C4-2B (cell line): ENCODE results near the gene TMTC2.

Experiments used
- H3K27ac ChIP-seq: fragments of 450-650 bp; 2 replicates; pipeline ENCODE4 v1.5.1; 2017
- CTCF ChIP-seq: fragments of 450-650 bp; conservative IDR thresholded peaks from 2 replicates; pipeline ENCODE4 v1.5.1; 2017; ENCODE audit warnings: mild to moderate bottlenecking
- ZFX ChIP-seq: fragments of 450-650 bp; IDR thresholded peaks from 2 replicates; pipeline ENCODE4 v1.6.1; 2017

TMTC2 gene

GRCh38 chr12:82728710-82729109 is 42.0 kb downstream of the TMTC2 start:
- no peak for TF ChIP-seq CTCF
- no peak for TF ChIP-seq ZFX
- no peak overlapping the region for H3K27ac ChIP-seq

- H3K27ac ChIP-seq = no peak overlapping the region
- TF ChIP-seq CTCF = no peak
Observed at GRCh38 chr12:82730953-82731459, 44.3 kb downstream of the TMTC2 start.

GRCh38 chr12:82740129-82741000 is 53.7 kb downstream of the TMTC2 start:
- no peak overlapping the region for H3K27ac ChIP-seq

GRCh38 chr12:82745063-82745674 is 58.5 kb downstream of the TMTC2 start:
- no peak overlapping the region for H3K27ac ChIP-seq
- TF ChIP-seq ZFX (no peak), CTCF (no peak)

More at GRCh38 chr12:82740129-82741000, 53.7 kb downstream of the TMTC2 start:
- TF ChIP-seq CTCF (no peak), ZFX (no peak)

GRCh38 chr12:82745807-82746206 is 59.1 kb downstream of the TMTC2 start:
- no peak for TF ChIP-seq ZFX
- TF ChIP-seq CTCF = no peak
- H3K27ac ChIP-seq = no peak overlapping the region

GRCh38 chr12:82746668-82747067 is 60.0 kb downstream of the TMTC2 start:
- peak overlapping the region; percentile 61; the same call in 1 of the 2 replicates for H3K27ac ChIP-seq
- no peak for TF ChIP-seq ZFX
- no peak for TF ChIP-seq CTCF

- H3K27ac ChIP-seq = no peak overlapping the region
- TF ChIP-seq ZFX = no peak
- TF ChIP-seq CTCF = no peak
Observed at GRCh38 chr12:82749015-82749414, 62.3 kb downstream of the TMTC2 start.
